Activated effector memory CD4-positive, alpha-beta T cell treated with anti-CD3 and anti-CD28 coated beads, Interleukin-2, amount 50 U/mL, for 16 hours (primary cell): ENCODE results near the gene AGPAT2.
"Not testable (repeated sequence)": the region's sequence is repeated elsewhere in the genome, so short reads cannot be mapped to it uniquely, and the experiment has no call there.

Experiments used
- DNase-seq: peaks from one replicate; pipeline ENCODE4 v3.0.0-alpha.2; 2020

The AGPAT2 gene

GRCh38 chr9:136643596-136644342, 43.5 kb downstream of the AGPAT2 start:
- DNase-seq = no peak

DNA sequence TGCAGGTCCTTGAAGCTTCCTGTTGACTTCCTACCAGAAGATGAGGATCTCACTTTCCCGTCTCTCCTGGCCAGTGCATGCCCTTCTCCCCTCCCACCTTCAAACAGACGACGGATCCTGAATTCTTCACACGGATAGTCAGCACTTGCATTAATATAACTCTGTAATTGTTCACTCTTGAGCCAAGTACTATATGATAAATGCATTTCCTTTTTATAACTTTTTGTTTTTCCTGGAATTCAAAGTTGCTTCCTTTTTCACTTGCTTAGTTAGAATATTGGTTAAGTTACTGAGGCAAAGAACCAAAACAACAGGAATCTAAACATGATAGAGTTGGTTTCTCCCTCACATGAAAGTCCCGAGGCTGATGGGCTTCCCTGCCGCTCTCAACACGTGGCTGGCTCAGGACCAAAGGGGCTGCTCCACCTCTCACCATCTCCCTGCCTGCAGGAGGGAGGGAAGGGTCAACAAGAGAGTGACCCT, 44.8 kb downstream of the AGPAT2 start:
- no peak for DNase-seq

DNA sequence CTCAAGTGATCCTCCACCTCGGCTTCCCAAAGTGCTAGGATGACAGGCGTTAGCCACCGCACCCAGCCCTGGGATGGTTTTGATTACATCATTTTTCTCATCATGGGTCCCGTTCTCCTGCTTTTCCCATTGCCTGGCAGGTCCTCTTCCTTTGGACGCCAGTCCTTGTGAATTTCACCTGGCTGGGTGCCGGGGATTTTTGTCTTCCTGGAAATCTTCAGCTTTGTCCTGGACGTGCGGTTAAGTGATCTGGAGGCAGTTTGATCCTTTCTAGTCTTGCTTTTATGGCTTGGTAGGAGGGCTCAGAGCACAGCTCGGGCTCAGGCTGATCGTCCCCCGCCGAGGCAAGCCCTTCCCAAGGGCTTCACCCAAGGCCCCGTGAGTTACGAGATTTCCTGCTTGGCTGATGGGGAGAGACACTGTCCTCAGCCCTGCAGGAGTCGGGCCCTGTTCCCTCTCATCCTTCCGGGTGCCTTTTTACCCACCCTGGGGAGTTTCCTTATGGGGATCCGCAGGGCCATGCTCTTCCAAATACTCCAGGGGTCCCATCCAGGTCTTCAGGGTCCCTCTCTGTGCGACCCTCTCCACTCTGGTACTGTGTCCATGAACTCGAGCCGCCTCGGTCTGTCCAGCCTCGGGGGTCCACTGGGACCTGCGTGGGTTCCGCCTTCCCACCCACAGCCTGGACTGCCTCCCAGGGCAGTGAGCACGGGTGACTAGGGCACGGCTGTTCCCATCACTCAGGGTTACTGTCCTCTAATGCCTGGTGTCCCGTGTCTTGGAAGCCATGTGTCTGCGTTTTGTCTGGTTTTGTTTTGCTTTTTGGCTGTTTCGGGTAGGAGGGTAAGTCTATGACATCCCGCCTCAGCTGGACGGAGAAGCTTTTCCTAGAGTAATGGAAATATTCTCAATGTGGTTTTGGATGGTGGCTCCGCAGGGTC, 46.8 kb downstream of the AGPAT2 start:
- no peak for DNase-seq

GRCh38 chr9:136634904-136635303, 52.4 kb downstream of the AGPAT2 start:
- DNase-seq = no peak

DNA sequence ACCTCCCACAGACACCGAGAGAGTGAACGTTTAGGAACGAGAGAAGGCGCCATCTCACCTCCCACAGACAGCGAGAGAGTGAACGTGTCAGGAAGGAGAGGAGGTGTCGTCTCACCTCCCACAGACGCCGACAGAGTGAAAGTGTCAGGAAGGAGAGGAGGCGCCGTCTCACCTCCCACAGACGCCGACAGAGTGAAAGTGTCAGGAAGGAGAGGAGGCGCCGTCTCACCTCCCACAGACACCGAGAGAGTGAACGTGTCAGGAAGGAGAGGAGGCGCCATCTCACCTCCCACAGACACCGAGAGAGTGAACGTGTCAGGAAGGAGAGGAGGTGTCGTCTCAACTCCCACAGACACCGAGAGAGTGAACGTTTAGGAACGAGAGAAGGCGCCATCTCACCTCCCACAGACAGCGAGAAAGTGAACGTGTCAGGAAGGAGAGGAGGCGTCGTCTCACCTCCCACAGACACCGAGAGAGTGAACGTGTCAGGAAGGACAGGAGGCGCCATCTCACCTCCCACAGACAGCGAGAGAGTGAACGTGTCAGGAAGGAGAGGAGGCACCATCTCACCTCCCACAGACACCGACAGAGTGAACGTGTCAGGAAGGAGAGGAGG, 54.7 kb downstream of the AGPAT2 start:
- DNase-seq = not testable (repeated sequence)

DNA sequence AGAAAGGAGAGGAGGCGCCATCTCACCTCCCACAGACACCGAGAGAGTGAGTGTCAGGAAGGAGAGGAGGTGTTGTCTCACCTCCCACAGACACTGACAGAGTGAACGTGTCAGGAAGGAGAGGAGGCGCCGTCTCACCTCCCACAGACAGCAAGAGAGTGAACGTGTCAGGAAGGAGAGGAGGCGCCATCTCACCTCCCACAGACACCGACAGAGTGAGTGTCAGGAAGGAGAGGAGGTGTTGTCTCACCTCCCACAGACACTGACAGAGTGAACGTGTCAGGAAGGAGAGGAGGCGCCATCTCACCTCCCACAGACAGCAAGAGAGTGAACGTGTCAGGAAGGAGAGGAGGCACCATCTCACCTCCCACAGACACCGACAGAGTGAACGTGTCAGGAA, 55.2 kb downstream of the AGPAT2 start:
- DNase-seq = peak; percentile 71

GRCh38 chr9:136631038-136632000, 55.9 kb downstream of the AGPAT2 start:
- DNase-seq = peak; percentile 89

GRCh38 chr9:136630662-136630992, 56.6 kb downstream of the AGPAT2 start:
- no peak for DNase-seq

- peak; percentile 81 for DNase-seq
Measured at GRCh38 chr9:136629879-136630661, 57.2 kb downstream of the AGPAT2 start.

DNA sequence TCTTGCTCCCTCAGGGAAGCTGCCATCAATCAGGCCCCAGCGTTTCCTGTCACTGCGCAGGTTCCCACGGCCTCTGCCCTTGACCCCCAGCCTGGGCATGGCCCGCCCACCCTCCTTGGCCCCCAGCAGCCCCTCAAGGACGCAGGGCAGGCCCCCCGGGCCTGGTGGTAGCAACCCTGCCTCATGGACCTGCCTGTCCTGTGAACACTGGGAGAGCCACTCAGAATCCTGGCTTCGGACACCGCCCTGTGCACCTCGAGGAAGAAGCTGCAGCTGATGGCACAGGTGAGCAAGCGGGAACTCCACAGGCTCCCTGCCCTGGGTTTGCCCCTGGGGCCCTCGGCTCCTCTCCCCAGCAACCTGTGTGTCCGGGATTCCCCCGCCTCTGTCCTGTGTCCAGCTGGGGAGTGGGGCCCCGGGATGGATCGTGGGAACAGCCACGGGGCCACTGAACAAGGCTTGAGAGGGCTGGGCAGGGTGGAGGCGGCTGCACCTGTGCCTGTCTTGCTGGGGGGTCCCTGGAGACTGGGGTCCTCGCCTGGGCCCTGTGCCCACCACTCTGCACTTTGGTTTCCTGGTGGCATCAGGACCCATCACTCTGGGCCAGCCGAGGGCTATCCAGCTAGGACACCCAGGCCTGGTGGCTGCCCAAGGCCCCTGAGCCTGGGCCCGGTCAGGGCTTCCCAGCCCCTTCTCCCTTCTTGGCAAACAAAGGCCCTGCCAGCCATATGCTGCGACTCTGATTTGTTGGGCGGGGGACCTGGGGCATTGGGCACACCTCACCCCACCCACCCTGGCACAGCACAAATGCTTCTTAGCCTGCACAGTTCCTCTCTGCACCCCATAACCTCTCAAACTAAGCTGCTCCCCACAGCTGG, 58.0 kb downstream of the AGPAT2 start:
- no peak for DNase-seq

DNA sequence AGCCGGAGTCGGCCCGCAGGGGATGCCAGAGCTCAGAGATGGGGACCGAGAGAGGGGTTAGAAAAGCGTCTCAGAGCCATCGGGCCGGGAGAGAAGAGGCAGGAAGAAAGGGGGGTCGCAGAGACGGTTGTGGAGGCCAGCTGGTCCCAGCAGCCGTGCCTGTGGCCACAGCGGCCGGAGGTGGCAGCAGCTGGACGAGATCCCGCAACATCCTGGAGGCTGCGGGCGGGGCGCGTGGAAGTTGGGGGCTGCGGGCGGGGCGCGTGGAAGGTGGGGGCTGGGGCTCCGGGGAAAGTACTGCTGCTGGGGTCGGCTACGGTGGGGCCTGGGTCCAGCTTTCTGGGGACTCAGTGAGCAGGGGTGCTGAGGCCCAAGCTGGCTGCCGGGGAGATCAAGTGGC, 59.0 kb downstream of the AGPAT2 start:
- DNase-seq = no peak

DNA sequence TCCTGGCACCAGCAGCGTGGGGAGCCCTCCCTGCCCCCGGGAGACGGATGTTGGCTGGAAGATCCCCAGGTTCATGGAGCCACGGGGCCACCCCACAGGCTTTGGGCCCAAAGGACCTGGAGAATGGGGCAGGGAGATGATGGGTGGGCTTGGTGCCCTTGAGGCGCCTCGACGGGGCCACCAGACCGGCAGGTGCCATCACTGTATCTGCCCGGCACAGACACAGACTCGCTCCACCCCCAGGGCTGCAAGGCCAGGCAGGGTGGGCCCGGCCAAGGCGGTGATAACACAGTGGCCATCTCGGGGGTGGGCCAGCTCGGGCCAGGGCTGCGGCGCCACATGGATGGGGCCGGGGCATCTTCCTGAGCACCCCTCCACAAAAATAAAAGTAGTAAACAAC, 59.6 kb downstream of the AGPAT2 start:
- DNase-seq = no peak

DNA sequence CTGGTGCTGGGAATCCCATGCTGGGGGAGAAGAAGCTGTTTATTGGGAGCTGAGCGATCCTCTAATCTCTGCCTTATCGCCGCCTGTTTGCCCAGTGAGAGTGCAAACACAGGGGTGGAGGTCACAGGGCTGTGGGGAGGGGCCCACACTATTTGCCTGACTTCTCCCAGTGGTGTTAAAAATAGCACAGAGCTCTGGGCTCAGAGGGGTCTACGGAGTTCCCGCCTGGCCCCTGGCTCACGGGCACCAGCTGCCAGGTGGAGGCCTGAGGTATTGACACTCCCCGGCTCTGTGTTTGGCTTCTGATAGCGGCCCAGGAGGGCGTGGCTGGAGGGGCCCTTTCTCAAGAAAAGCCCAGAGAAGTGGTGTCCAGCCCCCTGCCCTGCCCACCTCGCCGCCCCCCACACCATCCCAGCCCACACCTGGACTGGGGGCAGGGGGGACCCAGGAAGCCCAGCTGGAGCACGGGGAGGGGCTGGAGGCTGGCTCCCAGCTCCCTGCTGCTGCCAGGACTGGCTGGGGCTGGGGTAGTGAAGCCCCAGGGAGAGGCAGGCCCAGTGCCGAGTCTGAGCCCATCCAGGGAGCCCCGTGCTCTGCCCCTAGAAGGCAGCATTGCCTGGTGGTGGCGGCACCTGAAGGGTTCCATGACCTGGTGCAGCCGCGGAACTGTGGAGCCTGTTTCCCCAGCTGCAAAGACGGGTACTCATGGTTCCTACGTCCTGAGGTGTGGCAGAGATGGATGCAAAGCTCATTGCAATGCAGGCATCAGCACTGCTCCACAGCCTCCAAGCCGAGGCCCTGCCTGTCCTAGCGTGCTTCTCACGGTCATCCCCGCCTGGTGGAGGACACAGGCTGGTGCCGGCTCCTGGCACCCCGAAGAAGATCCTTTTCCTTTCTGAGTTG, 60.3 kb downstream of the AGPAT2 start:
- DNase-seq = no peak

DNA sequence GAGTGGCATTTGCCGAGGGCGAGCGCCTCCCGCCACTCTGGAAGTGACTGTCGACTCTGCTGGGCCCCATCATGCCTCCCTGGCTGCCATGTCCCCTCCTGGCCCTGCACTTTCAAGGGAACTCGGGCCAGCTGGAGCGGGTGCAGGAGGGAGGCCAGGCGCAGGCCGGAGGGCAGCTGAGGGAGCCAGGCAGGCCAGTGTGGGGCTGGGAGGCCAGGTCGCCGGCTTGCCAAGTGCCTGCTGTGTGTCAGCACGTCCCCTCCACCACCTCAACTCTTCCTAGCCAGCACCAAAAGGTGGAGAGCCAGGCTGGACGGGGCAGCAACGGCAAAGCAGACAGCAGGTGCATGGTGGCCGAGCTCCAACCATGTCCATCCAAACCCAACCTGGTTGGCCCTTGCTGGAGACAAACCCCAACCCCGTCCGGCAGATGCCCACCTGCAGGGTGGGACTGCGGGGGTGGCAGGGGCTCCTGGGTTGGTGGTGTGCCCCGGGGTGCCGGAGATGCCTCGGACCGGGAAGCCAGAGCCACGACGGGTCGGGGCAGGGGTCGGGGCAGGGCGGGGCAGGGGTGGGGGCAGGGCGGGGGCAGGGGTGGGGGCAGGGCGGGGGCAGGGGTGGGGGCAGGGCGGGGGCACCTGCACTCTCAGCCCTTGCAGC, 61.1 kb downstream of the AGPAT2 start:
- no peak for DNase-seq

GRCh38 chr9:136625101-136626065, 61.9 kb downstream of the AGPAT2 start:
- DNase-seq = no peak

GRCh38 chr9:136624184-136624951, 62.9 kb downstream of the AGPAT2 start:
- DNase-seq = no peak

DNA sequence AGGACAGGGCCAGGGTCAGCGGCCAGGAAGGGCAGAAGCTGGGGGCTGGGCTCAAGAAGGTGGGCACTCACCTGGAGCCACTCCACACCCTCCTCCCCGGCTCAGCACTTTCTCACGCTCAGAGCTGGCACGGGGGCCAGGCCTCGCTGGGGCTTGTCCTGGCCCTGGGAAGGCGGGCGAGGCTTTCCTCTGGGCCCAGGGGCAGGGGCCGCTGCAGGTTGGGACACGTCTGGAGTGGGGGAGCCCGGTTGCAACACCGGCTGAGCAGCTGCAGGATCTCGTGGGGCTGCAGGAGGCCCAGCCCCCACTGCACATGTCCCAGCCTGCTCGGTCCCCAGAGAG, 63.4 kb downstream of the AGPAT2 start:
- DNase-seq = no peak
